Upper lobe of left lung (tissue), 6 donors: ENCODE results near the gene PTPRD. TPM values are rescaled to one million over a fixed set of nuclear protein-coding genes. Genes with fewer than 3 reads are reported as not detected.

ENCODE experiments used
- ATAC-seq, 2 donors: fragments of 200-7000 bp; cut with Tn5 transposase; one replicate each; pipeline ENCODE4 v1.9.1; 2022; ENCODE audit warnings: mild to moderate bottlenecking in 2 of 2, moderate library complexity in 2 of 2; ENCODE audit not compliant: low FRiP score in 2 of 2
- DNase-seq, 2 donors: peaks; one replicate each; pipeline ENCODE4 v3.0.0-alpha.2; 2019 to 2020
- H3K27ac ChIP-seq, 4 donors: fragments of 200-600 bp; sonication (generic); one replicate each; pipeline ENCODE4 v1.5.1; 2016 to 2019
- H3K27me3 ChIP-seq, 4 donors: fragments of 200-600 bp; sonication (generic); one replicate each; pipeline ENCODE4 v1.5.1; 2017 to 2019
- H3K36me3 ChIP-seq, 4 donors: fragments of 200-600 bp; sonication (generic); one replicate each; pipeline ENCODE4 v1.5.1; 2016 to 2019
- H3K4me1 ChIP-seq, 4 donors: fragments of 200-600 bp; sonication (generic); one replicate each; pipeline ENCODE4 v1.5.1; 2018 to 2019
- H3K4me3 ChIP-seq, 4 donors: fragments of 200-600 bp; sonication (generic); one replicate each; pipeline ENCODE4 v1.5.1; 2017 to 2019; ENCODE audit warnings: mild to moderate bottlenecking in 2 of 4, moderate library complexity in 1 of 4
- H3K9me3 ChIP-seq, 4 donors: fragments of 200-600 bp; sonication (generic); one replicate each; pipeline ENCODE4 v1.5.1; 2018 to 2019
- EP300 ChIP-seq, 4 donors: sonication (generic); formaldehyde crosslinking; IDR thresholded peaks; one replicate each; pipeline ENCODE4 v1.5.1; 2017; ENCODE audit warnings: antibody characterized with exemption in 4 of 4, control low read depth in 2 of 4
- POLR2A ChIP-seq, 4 donors: fragments of 450-650 bp; IDR thresholded peaks; one replicate each; pipeline ENCODE4 v1.5.1; 2016 to 2017; ENCODE audit warnings: antibody characterized with exemption in 4 of 4, mild to moderate bottlenecking in 2 of 4
- POLR2AphosphoS5 ChIP-seq, 2 donors: sonication (generic); formaldehyde crosslinking; IDR thresholded peaks; one replicate each; pipeline ENCODE4 v1.5.1; 2017; ENCODE audit warnings: antibody characterized with exemption in 2 of 2
- WGBS, 2 donors: methylation state at CpG; one replicate each; pipeline ENCODE4 v1.1.5; 2017 to 2018; 5-methylcytosine and 5-hydroxymethylcytosine counted together
- total RNA-seq, 6 donors: library from RNA; depleted of rRNA in 4 of 6; stranded (reverse); fragments of >200 nt in 4 of 6; gene quantifications; one replicate each; pipeline versions ENCODE4 v1.1.0 to v1.2.1, GENCODE V29; 2016 to 2021
- TF ChIP-seq, protein P1 (sequence below), 6 experiments: fragments of 450-650 bp in 4 of 6; fragments of 200-600 bp in 2 of 6; sonication (generic) in 2 of 6; IDR thresholded peaks; one replicate each; pipeline ENCODE4 v1.5.1; 2016 to 2019; ENCODE audit warnings: antibody characterized with exemption in 6 of 6
- donor health status: DM: no; HTN: no; CAD: no; lungs with moderate emphysema.
- donor health status: DM: no; HTN: yes; CAD: no; lungs with severe emphysema.

Gene PTPRD
- total RNA-seq, 6 donors from 2014 or later = 7.4 to 46.1 (median 14.5) TPM

DNA sequence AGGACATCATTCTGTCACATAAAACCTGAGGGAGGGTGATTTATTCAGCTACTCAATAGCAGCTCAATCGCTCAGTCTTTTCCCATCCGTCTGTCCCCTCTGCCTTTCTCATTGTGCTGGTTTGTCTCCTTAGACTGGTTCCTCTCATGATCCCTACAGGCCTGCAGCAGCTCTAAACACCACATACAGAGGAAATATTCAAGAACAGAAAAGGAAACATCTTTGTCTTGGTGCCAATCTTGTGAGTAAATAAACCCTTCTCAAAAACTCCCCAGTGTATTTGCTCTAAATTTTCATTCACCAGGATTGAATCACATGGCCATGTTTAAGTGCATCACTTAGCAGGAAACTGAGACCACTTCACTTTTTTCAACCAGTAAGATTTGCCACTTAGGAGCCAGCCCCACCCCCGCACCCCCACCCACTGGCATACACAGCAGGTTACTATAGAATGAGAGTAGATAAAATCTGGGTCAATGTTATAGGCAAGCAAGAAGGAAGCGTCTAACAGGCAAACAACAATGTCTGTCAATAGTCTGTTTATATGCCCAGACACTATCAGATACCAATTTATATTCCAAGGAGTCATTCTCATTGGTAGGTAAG lies 1917.7 kb downstream of the PTPRD start:
- Histone ChIP-seq H3K36me3 (no peaks in the 10 kb centered on the region), H3K9me3 (no peaks in the 10 kb centered on the region), H3K4me1 (no peaks in the 10 kb centered on the region), H3K27ac (no peak overlapping the region), H3K27me3 (no peaks in the 10 kb centered on the region), H3K4me3 (no peak overlapping the region)
- no peak for ATAC-seq
- DNase-seq = no peak
- WGBS, 2 donors = 56 to 67% methylated on average over 4 of the region's 4 CpGs
- TF ChIP-seq EP300 (IDR thresholded peaks at IDR 0.05) = no peak
- TF ChIP-seq, protein P1, sequence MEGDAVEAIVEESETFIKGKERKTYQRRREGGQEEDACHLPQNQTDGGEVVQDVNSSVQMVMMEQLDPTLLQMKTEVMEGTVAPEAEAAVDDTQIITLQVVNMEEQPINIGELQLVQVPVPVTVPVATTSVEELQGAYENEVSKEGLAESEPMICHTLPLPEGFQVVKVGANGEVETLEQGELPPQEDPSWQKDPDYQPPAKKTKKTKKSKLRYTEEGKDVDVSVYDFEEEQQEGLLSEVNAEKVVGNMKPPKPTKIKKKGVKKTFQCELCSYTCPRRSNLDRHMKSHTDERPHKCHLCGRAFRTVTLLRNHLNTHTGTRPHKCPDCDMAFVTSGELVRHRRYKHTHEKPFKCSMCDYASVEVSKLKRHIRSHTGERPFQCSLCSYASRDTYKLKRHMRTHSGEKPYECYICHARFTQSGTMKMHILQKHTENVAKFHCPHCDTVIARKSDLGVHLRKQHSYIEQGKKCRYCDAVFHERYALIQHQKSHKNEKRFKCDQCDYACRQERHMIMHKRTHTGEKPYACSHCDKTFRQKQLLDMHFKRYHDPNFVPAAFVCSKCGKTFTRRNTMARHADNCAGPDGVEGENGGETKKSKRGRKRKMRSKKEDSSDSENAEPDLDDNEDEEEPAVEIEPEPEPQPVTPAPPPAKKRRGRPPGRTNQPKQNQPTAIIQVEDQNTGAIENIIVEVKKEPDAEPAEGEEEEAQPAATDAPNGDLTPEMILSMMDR (IDR thresholded peaks at IDR 0.05) = no peak
- TF ChIP-seq POLR2A (IDR thresholded peaks at IDR 0.05) = no peak

DNA sequence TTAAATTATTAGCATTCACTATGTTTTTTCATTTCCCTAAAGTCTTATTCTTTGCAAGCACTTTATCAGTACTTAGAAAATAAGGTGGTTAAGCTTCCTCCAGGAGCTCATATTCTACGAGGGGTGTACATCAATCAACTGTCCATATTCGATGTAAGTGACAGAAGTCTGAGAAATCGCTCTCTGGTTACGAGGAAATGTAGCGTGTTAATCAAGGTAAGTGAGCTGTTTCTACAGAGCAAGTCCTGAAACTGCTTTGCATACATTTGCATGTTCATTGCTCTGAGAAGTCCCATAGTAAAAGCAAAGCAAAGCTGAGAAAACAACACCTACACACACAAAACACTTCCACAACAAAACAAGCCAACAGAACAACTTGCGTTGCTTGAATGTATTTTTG lies 1919.3 kb downstream of the PTPRD start:
- no peak for DNase-seq
- no peak overlapping the region for H3K27ac ChIP-seq
- no peak for ATAC-seq
- H3K27me3 ChIP-seq = no peaks in the 10 kb centered on the region
- WGBS, 2 donors = 84 to 86% methylated on average over 6 of the region's 6 CpGs
- H3K4me1 ChIP-seq = no peaks in the 10 kb centered on the region
- no peaks in the 10 kb centered on the region for H3K36me3 ChIP-seq
- no peaks in the 10 kb centered on the region for H3K9me3 ChIP-seq
- no peak overlapping the region for H3K4me3 ChIP-seq
- TF ChIP-seq POLR2A (IDR thresholded peaks at IDR 0.05) = no peak
- TF ChIP-seq, protein P1 (IDR thresholded peaks at IDR 0.05) = no peak
- TF ChIP-seq EP300 (IDR thresholded peaks at IDR 0.05) = no peak
- no peak for TF ChIP-seq POLR2AphosphoS5 (IDR thresholded peaks at IDR 0.05)

GRCh38 chr9:8686516-8686915 lies 1926.3 kb downstream of the PTPRD start:
- WGBS, 2 donors = 81 to 87% methylated on average over 2 of the region's 2 CpGs
- Histone ChIP-seq H3K36me3 (no peaks in the 10 kb centered on the region), H3K9me3 (no peaks in the 10 kb centered on the region), H3K4me3 (no peak overlapping the region), H3K4me1 (no peaks in the 10 kb centered on the region), H3K27me3 (no peaks in the 10 kb centered on the region), H3K27ac (no peak overlapping the region)
- ATAC-seq = peak in 1 of 2 donors; percentile 17
- TF ChIP-seq POLR2A (IDR thresholded peaks at IDR 0.05) (no peak), POLR2AphosphoS5 (IDR thresholded peaks at IDR 0.05) (no peak), EP300 (IDR thresholded peaks at IDR 0.05) (no peak)
- TF ChIP-seq, protein P1 (IDR thresholded peaks at IDR 0.05) = no peak
- DNase-seq = no peak

DNA sequence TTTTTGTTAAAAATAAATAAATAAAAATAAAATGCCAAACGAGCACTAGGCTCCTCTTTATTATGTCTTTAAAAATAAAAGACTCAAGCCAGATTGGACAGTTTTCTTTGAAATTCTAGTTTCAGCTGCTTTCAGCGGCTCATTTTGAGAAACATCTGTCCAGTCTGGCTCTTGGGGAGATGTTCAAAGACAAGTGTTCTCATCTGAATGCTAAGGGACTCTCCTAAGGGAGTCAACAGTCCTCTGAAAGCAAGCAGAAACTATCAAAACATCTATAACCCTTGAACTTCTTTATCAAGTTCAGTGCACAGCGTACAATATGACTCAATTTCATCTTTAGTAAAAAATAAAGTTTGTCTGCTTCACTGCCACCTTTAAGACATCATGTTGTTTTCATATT lies 1927.0 kb downstream of the PTPRD start:
- Histone ChIP-seq H3K4me3 (no peak overlapping the region), H3K27ac (no peak overlapping the region), H3K4me1 (no peaks in the 10 kb centered on the region), H3K27me3 (no peaks in the 10 kb centered on the region), H3K9me3 (no peaks in the 10 kb centered on the region), H3K36me3 (no peaks in the 10 kb centered on the region)
- TF ChIP-seq POLR2A (IDR thresholded peaks at IDR 0.05) (no peak), EP300 (IDR thresholded peaks at IDR 0.05) (no peak), POLR2AphosphoS5 (IDR thresholded peaks at IDR 0.05) (no peak)
- TF ChIP-seq, protein P1 (IDR thresholded peaks at IDR 0.05) = no peak
- no peak for DNase-seq
- WGBS, 2 donors = 81 to 87% methylated on average over 3 of the region's 3 CpGs
- no peak for ATAC-seq
